OCI-LY1 (cell line): ENCODE measurements around the gene SLC22A8.
A peak's percentile ranks its signal among the peaks of the same experiment; 100 is the strongest.

ENCODE experiments used
- H2AFZ ChIP-seq: fragments of 200-600 bp; sonication (generic), shearing (Covaris generic); 2 replicates; pipeline ENCODE4 v1.6.0; 2014; ENCODE audit warnings: antibody characterized with exemption, mild to moderate bottlenecking, low read length
- H3F3A ChIP-seq: fragments of 200-600 bp; sonication (generic), shearing (Covaris generic); 2 replicates; pipeline ENCODE4 v1.6.0; 2014; ENCODE audit warnings: mild to moderate bottlenecking, antibody characterized with exemption, low read length, moderate library complexity; ENCODE audit not compliant: insufficient read depth
- H3K27ac ChIP-seq: fragments of 200-600 bp; sonication (generic); 2 replicates; pipeline ENCODE4 v1.5.1; 2014; ENCODE audit warnings: low read length, mixed run types, mild to moderate bottlenecking, low read depth; ENCODE audit not compliant: poor library complexity, severe bottlenecking
- H3K27me3 ChIP-seq: fragments of 200-600 bp; sonication (generic); 2 replicates; pipeline ENCODE4 v1.6.0; 2014; ENCODE audit warnings: antibody characterized with exemption, mild to moderate bottlenecking, low read length, moderate library complexity; ENCODE audit not compliant: insufficient read depth
- H3K36me3 ChIP-seq: fragments of 200-600 bp; sonication (generic); 2 replicates; pipeline ENCODE4 v1.6.1; 2014; ENCODE audit warnings: mild to moderate bottlenecking, antibody characterized with exemption, low read length, moderate library complexity, mixed read lengths; ENCODE audit not compliant: insufficient read depth
- H3K4me1 ChIP-seq: fragments of 200-600 bp; sonication (generic); 2 replicates; pipeline ENCODE4 v1.5.1; 2014; ENCODE audit warnings: mild to moderate bottlenecking, low read length, moderate library complexity; ENCODE audit not compliant: insufficient read depth, severe bottlenecking
- H3K4me2 ChIP-seq: fragments of 200-600 bp; sonication (generic), shearing (Covaris generic); 2 replicates; pipeline ENCODE4 v1.6.1; 2014; ENCODE audit warnings: low read length
- H3K4me3 ChIP-seq: fragments of 200-600 bp; sonication (generic); 2 replicates; pipeline ENCODE4 v1.5.1; 2014; ENCODE audit warnings: low read length, low read depth, mild to moderate bottlenecking, mixed read lengths; ENCODE audit not compliant: poor library complexity, severe bottlenecking
- H3K79me2 ChIP-seq: fragments of 200-600 bp; shearing (Covaris generic); 2 replicates; pipeline ENCODE4 v1.6.1; 2016; ENCODE audit warnings: mixed run types, low read length, mixed read lengths; ENCODE audit not compliant: insufficient read depth
- H3K9ac ChIP-seq: fragments of 200-600 bp; sonication (generic), shearing (Covaris generic); 2 replicates; pipeline ENCODE4 v1.6.1; 2014; ENCODE audit warnings: mild to moderate bottlenecking, low read length, mixed read lengths
- H3K9me2 ChIP-seq: fragments of 200-600 bp; sonication (generic), shearing (Covaris generic); 2 replicates; pipeline ENCODE4 v1.6.1; 2014; ENCODE audit warnings: low read depth, mild to moderate bottlenecking, low read length, mixed read lengths
- H3K9me3 ChIP-seq: fragments of 200-600 bp; shearing (Covaris generic); 2 replicates; pipeline ENCODE4 v1.6.1; 2014; ENCODE audit warnings: low read length, mixed read lengths
- H4K20me1 ChIP-seq: fragments of 200-600 bp; sonication (generic), shearing (Covaris generic); 2 replicates; pipeline ENCODE4 v1.6.0; 2016; ENCODE audit warnings: mild to moderate bottlenecking, low read length; ENCODE audit not compliant: insufficient read depth
- EZH2 ChIP-seq: fragments of 200-600 bp; sonication (generic), shearing (Covaris generic); IDR thresholded peaks from 2 replicates; pipeline ENCODE4 v1.8.0; 2017; ENCODE audit warnings: borderline replicate concordance, mixed run types, mild to moderate bottlenecking, antibody characterized with exemption, low read length, moderate library complexity, mixed read lengths
- TF ChIP-seq, protein P1 (sequence below): fragments of 200-600 bp; sonication (generic), shearing (Covaris generic); IDR thresholded peaks from 2 replicates; pipeline ENCODE4 v1.5.1; 2017; ENCODE audit warnings: mild to moderate bottlenecking, antibody characterized with exemption, low read length, moderate library complexity, mixed read lengths

SLC22A8 gene

DNA sequence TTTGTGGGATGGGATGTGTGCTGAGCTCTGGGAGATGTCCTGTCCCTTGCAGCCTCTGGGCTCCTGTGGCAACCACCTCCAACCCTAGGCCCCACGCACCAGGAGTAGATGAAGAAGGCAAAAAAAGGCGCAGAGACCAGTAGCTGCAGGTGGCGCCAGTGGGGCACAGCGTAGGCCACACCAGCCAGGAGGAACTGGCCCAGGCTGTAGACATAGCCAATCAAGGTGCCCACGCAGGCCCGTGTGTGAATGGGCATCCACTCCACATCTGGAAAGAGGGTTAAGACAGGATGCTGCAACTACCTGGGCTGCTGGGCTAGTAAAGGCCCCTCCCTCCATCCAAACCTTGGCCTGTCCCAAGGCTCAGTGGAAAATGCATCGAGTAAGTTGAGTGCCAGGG is 33.9 kb downstream of the SLC22A8 start:
- Histone ChIP-seq H3K4me2 (no peak overlapping the region), H3K9me3 (no peaks in the 10 kb centered on the region), H3K9ac (no peak overlapping the region), H3K27ac (no peak overlapping the region), H3K79me2 (no peaks in the 10 kb centered on the region), H3K4me1 (no peaks in the 10 kb centered on the region), H3K9me2 (no peaks in the 10 kb centered on the region), H3F3A (no peaks in the 10 kb centered on the region), H2AFZ (no peak overlapping the region), H3K4me3 (no peak overlapping the region), H3K27me3 (no peaks in the 10 kb centered on the region; the same call in 1 of the 2 replicates), H3K36me3 (no peaks in the 10 kb centered on the region), H4K20me1 (no peaks in the 10 kb centered on the region)
- TF ChIP-seq, protein P1, sequence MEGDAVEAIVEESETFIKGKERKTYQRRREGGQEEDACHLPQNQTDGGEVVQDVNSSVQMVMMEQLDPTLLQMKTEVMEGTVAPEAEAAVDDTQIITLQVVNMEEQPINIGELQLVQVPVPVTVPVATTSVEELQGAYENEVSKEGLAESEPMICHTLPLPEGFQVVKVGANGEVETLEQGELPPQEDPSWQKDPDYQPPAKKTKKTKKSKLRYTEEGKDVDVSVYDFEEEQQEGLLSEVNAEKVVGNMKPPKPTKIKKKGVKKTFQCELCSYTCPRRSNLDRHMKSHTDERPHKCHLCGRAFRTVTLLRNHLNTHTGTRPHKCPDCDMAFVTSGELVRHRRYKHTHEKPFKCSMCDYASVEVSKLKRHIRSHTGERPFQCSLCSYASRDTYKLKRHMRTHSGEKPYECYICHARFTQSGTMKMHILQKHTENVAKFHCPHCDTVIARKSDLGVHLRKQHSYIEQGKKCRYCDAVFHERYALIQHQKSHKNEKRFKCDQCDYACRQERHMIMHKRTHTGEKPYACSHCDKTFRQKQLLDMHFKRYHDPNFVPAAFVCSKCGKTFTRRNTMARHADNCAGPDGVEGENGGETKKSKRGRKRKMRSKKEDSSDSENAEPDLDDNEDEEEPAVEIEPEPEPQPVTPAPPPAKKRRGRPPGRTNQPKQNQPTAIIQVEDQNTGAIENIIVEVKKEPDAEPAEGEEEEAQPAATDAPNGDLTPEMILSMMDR: peak; percentile 25
- no peak for TF ChIP-seq EZH2

DNA sequence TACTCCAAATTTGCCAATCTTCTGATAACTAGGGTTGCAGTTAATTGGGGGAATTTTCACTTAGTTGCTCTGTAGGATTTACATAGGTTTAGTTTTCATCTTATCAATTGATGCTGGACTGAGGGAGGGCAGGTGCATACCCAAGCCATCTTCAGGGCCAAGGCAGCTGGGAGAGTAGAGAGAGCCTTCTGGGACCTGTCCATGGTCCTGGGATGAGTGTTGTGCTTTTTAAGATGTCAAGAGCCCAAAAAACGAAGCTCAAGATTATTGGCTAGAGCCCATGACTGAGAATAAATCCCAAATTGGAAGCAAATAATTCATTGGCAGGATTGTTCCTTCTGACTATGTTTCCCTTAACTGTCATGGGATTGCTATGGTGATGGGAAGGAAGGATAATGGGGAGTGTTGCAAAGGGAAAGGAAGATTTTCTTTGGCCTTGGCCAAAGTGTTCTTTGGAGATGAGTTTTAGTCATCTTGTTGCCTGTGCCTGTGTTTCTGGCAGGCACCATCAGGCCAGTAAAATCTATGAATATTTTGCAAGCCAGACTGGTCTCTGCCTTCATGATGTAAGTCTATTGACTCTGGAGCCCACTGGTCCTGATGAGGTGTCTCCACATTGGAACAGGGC is 35.4 kb downstream of the SLC22A8 start:
- Histone ChIP-seq H3K9me3 (no peaks in the 10 kb centered on the region), H3K36me3 (no peaks in the 10 kb centered on the region), H3K27ac (no peak overlapping the region), H4K20me1 (no peaks in the 10 kb centered on the region), H3K9ac (no peak overlapping the region), H3K27me3 (no peaks in the 10 kb centered on the region; the same call in 1 of the 2 replicates), H3K4me1 (no peaks in the 10 kb centered on the region), H3K4me2 (no peak overlapping the region), H3K79me2 (no peaks in the 10 kb centered on the region), H3F3A (no peaks in the 10 kb centered on the region), H2AFZ (no peak overlapping the region), H3K4me3 (no peak overlapping the region), H3K9me2 (no peaks in the 10 kb centered on the region)
- no peak for TF ChIP-seq EZH2
- TF ChIP-seq, protein P1: no peak

- TF ChIP-seq EZH2: no peak
- TF ChIP-seq, protein P1: no peak
- Histone ChIP-seq H4K20me1 (no peaks in the 10 kb centered on the region), H3F3A (no peaks in the 10 kb centered on the region), H3K4me2 (no peak overlapping the region), H3K79me2 (no peaks in the 10 kb centered on the region), H2AFZ (no peak overlapping the region), H3K9me2 (no peaks in the 10 kb centered on the region), H3K4me3 (no peak overlapping the region), H3K27ac (no peak overlapping the region), H3K4me1 (no peaks in the 10 kb centered on the region), H3K27me3 (no peaks in the 10 kb centered on the region), H3K36me3 (no peaks in the 10 kb centered on the region), H3K9ac (no peak overlapping the region), H3K9me3 (no peaks in the 10 kb centered on the region)
Measured at GRCh38 chr11:62976109-62976508, 39.5 kb downstream of the SLC22A8 start.
